Left ventricle myocardium inferior (tissue), 1 donor: Measurements from ENCODE around the gene BRD3. TPM values are rescaled to one million over a fixed set of nuclear protein-coding genes. Genes with fewer than 3 reads are reported as not detected.

Experiments
- DNase-seq: peaks from one replicate; pipeline ENCODE4 v3.0.0-alpha.2; 2020
- H3K27ac ChIP-seq: fragments of 200-600 bp; replicated peaks from 2 replicates; pipeline ENCODE4 v1.8.0; 2021
- H3K27me3 ChIP-seq: fragments of 200-600 bp; 2 replicates; pipeline ENCODE4 v1.8.0; 2021; ENCODE audit warnings: low read depth
- H3K36me3 ChIP-seq: fragments of 200-600 bp; 2 replicates; pipeline ENCODE4 v1.8.0; 2021
- H3K4me1 ChIP-seq: fragments of 200-600 bp; 2 replicates; pipeline ENCODE4 v1.8.0; 2021
- H3K4me3 ChIP-seq: fragments of 200-600 bp; 2 replicates; pipeline ENCODE4 v1.8.0; 2021; ENCODE audit warnings: mild to moderate bottlenecking, moderate library complexity
- H3K9me3 ChIP-seq: fragments of 200-600 bp; replicated peaks from 2 replicates; pipeline ENCODE4 v1.8.0; 2021
- CTCF ChIP-seq: fragments of 200-600 bp; IDR thresholded peaks from 2 replicates; pipeline ENCODE4 v1.8.0; 2021; ENCODE audit warnings: antibody characterized with exemption, mild to moderate bottlenecking, borderline replicate concordance
- intact Hi-C: fragments of 100-400 bp; cut with micrococcal nuclease; formaldehyde crosslinking; loops from one replicate; pipeline ENCODE4 v1.11.0; 2022
- total RNA-seq: library from RNA; stranded (reverse); fragmentation: NEBNext Ultra II Directional; extraction: Animal tissue kit (Norgen Biotek cat#: 25700); gene quantifications from one replicate; pipeline ENCODE4 v1.2.1, GENCODE V29; 2021
- donor health status: DM: no; HTN: yes; CAD: no; lungs with severe emphysema.

BRD3 gene
- total RNA-seq, 1 donor from 2014 or later = 24.7 TPM

- no peaks in the 10 kb centered on the region for H3K27me3 ChIP-seq
- intact Hi-C loops = no loop called here
- no peaks in the 10 kb centered on the region for H3K4me1 ChIP-seq
- DNase-seq = no peak
- no peak overlapping the region for H3K27ac ChIP-seq
- no peak overlapping the region for H3K4me3 ChIP-seq
- TF ChIP-seq CTCF = no peak
- H3K36me3 ChIP-seq = peaks cover 76% of the 10 kb centered on the region
- peaks cover 8% of the 10 kb centered on the region for H3K9me3 ChIP-seq
Observed at GRCh38 chr9:134032456-134033222, 35.2 kb downstream of the BRD3 start.

GRCh38 chr9:134031783-134032182, 36.0 kb downstream of the BRD3 start:
- intact Hi-C loops = no loop called here
- H3K4me1 ChIP-seq = no peaks in the 10 kb centered on the region
- no peak for TF ChIP-seq CTCF
- no peak for DNase-seq
- peaks cover 67% of the 10 kb centered on the region for H3K36me3 ChIP-seq
- H3K27ac ChIP-seq = no peak overlapping the region
- no peaks in the 10 kb centered on the region for H3K9me3 ChIP-seq
- no peak overlapping the region for H3K4me3 ChIP-seq
- no peaks in the 10 kb centered on the region for H3K27me3 ChIP-seq

GRCh38 chr9:134030821-134031470, 36.9 kb downstream of the BRD3 start:
- intact Hi-C loops = no loop called here
- H3K4me1 ChIP-seq = peaks cover 6% of the 10 kb centered on the region
- no peak overlapping the region for H3K27ac ChIP-seq
- peaks cover 59% of the 10 kb centered on the region for H3K36me3 ChIP-seq
- H3K27me3 ChIP-seq = no peaks in the 10 kb centered on the region
- no peak overlapping the region for H3K4me3 ChIP-seq
- TF ChIP-seq CTCF = no peak
- DNase-seq = no peak
- H3K9me3 ChIP-seq = no peaks in the 10 kb centered on the region

- intact Hi-C loops = no loop called here
- no peaks in the 10 kb centered on the region for H3K9me3 ChIP-seq
- no peak overlapping the region for H3K4me3 ChIP-seq
- H3K27ac ChIP-seq = no peak overlapping the region
- TF ChIP-seq CTCF = no peak
- no peaks in the 10 kb centered on the region for H3K27me3 ChIP-seq
- peaks cover 45% of the 10 kb centered on the region for H3K36me3 ChIP-seq
- H3K4me1 ChIP-seq = peaks cover 13% of the 10 kb centered on the region
- no peak for DNase-seq
Observed at GRCh38 chr9:134029248-134030226, 38.3 kb downstream of the BRD3 start.

- Histone ChIP-seq H3K36me3 (peaks cover 36% of the 10 kb centered on the region), H3K9me3 (no peaks in the 10 kb centered on the region), H3K4me1 (peaks cover 16% of the 10 kb centered on the region), H3K27ac (no peak overlapping the region), H3K27me3 (no peaks in the 10 kb centered on the region), H3K4me3 (no peak overlapping the region)
- DNase-seq = no peak
- intact Hi-C loops = no loop called here
- no peak for TF ChIP-seq CTCF
Observed at GRCh38 chr9:134028575-134029247, 39.1 kb downstream of the BRD3 start.
